Spleen (tissue), 11 donors: Measurements from ENCODE around the gene DNAJC3. TPM values are rescaled to one million over a fixed set of nuclear protein-coding genes. Genes with fewer than 3 reads are reported as not detected.
"Not testable (repeated sequence)": the region's sequence is repeated elsewhere in the genome, so short reads cannot be mapped to it uniquely, and the experiment has no call there.

Experiments used
- DNase-seq: peaks from one replicate; pipeline ENCODE4 v3.0.0-alpha.2; 2020
- H3K27ac ChIP-seq, 8 donors: fragments of 200-600 bp; sonication (generic) in 7 of 8; 1 replicate in 4 of 8; 2 replicates in 4 of 8; pipeline versions ENCODE4 v1.5.0 to v1.8.0; 2016 to 2021; ENCODE audit warnings: inconsistent platforms in 4 of 8, mild to moderate bottlenecking in 4 of 8, moderate library complexity in 1 of 8
- H3K27me3 ChIP-seq, 7 donors: fragments of 200-600 bp; sonication (generic) in 6 of 7; replicated peaks in 1 of 7; 1 replicate in 4 of 7; 2 replicates in 3 of 7; pipeline versions ENCODE4 v1.5.0 to v1.8.0; 2016 to 2021; ENCODE audit warnings: inconsistent platforms in 3 of 7, mild to moderate bottlenecking in 1 of 7
- H3K36me3 ChIP-seq, 6 donors: fragments of 200-600 bp; sonication (generic) in 5 of 6; 1 replicate in 4 of 6; 2 replicates in 2 of 6; pipeline versions ENCODE4 v1.5.0 to v1.8.0; 2016 to 2021; ENCODE audit warnings: inconsistent platforms in 2 of 6
- H3K4me1 ChIP-seq, 6 donors: fragments of 200-600 bp; sonication (generic) in 5 of 6; 1 replicate in 3 of 6; 2 replicates in 3 of 6; pipeline versions ENCODE4 v1.5.0 to v1.8.0; 2016 to 2021; ENCODE audit warnings: inconsistent platforms in 3 of 6
- H3K4me3 ChIP-seq, 8 donors: fragments of 200-600 bp; sonication (generic) in 7 of 8; 1 replicate in 4 of 8; 2 replicates in 4 of 8; pipeline versions ENCODE4 v1.5.0 to v1.8.0; 2016 to 2021; ENCODE audit warnings: inconsistent platforms in 4 of 8, mild to moderate bottlenecking in 4 of 8, moderate library complexity in 2 of 8
- H3K9me3 ChIP-seq, 8 donors: fragments of 200-600 bp; sonication (generic) in 7 of 8; 1 replicate in 4 of 8; 2 replicates in 4 of 8; pipeline versions ENCODE4 v1.5.0 to v1.8.0; 2016 to 2021; ENCODE audit warnings: inconsistent platforms in 4 of 8
- POLR2A ChIP-seq, 3 donors: fragments of 450-650 bp; IDR thresholded peaks; one replicate each; pipeline ENCODE4 v1.5.1; 2017; ENCODE audit warnings: antibody characterized with exemption in 3 of 3, mild to moderate bottlenecking in 1 of 3
- POLR2AphosphoS5 ChIP-seq, 3 donors: sonication (generic); formaldehyde crosslinking; IDR thresholded peaks; one replicate each; pipeline ENCODE4 v1.5.1; 2017; ENCODE audit warnings: antibody characterized with exemption in 3 of 3
- WGBS, 5 donors: extraction: QIAGEN DNeasy Blood & Tissue Kit in 3 of 5; methylation state at CpG; one replicate each; pipeline versions ENCODE4 v1.1.5 to v1.1.7; 2013 to 2018; 5-methylcytosine and 5-hydroxymethylcytosine counted together
- intact Hi-C: fragments of 100-400 bp; cut with DNase I; formaldehyde crosslinking; loops from one replicate; pipeline ENCODE4 v1.15.0; 2023; ENCODE audit warnings: low total_unique reads
- polyA plus RNA-seq, 3 donors: library from polyadenylated mRNA; stranded (reverse); fragments of 200-250 nt; gene quantifications; one replicate each; pipeline ENCODE4 v1.2.1, GENCODE V29; 2013
- total RNA-seq, 7 donors: library from RNA; depleted of rRNA in 3 of 7; stranded (reverse); fragments of >200 nt in 3 of 7; fragmentation: NEBNext Ultra II Directional in 4 of 7; extraction: Animal tissue kit (Norgen Biotek cat#: 25700) in 4 of 7; gene quantifications; one replicate each; pipeline versions ENCODE4 v1.1.0 to v1.2.1, GENCODE V29; 2016 to 2021
- TF ChIP-seq, protein P1 (sequence below), 11 experiments: fragments of 200-600 bp in 7 of 11; fragments of 450-650 bp in 4 of 11; sonication (generic) in 4 of 11; IDR thresholded peaks in 8 of 11; conservative IDR thresholded peaks in 3 of 11; 1 replicate in 7 of 11; 2 replicates in 4 of 11; pipeline versions ENCODE4 v1.4.0 to v1.8.0; 2016 to 2021; ENCODE audit warnings: antibody characterized with exemption in 11 of 11, inconsistent platforms in 4 of 11, mild to moderate bottlenecking in 1 of 11
- donor health status: healthy with polysubstance abuse.
- donor health status: DM: no; HTN: no; CAD: no; lungs with moderate emphysema.
- donor health status: DM: no; HTN: no; CAD: no.
- donor health status: Bipolar disorder and iron deficiency.
- donor health status: healthy.
- donor health status: DM: no; HTN: no; CAD: no.
- donor health status: DM: yes; HTN: yes; CAD: no.

DNAJC3 gene
- total and polyA plus RNA-seq, 10 donors, result 5.0 to 56.8 (median 45.0) TPM

DNA sequence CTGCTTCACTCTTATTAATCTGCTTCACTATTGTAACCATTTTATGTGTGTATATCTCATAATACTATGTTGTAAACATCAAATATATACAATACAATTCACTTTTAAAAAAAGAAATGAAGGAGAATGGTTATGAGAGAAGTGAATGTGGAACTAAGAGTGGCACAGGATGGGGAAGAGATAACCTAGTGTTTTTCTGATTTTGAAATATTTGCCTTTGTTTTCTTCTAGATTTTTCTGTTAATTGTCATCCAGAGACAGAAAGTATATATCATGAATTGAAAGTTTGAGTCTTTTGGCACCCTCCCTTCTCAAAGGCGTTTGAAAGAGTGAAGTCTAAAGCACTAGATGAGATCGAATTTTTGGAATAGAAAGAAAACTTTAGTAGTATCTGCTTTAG lies 2.8 kb downstream of the DNAJC3 start:
- intact Hi-C loops, result no loop called here
- H3K9me3 ChIP-seq, result no peaks in the 10 kb centered on the region
- peak overlapping the region in 5 of 8 donors; percentile 49 to 98 (median 52) for H3K27ac ChIP-seq
- WGBS, 5 donors, result 50 to 70% (median 59%) methylated on average over 2 of the region's 2 CpGs
- no peaks in the 10 kb centered on the region for H3K36me3 ChIP-seq
- no peak for DNase-seq
- peak overlapping the region in 1 of 8 donors; percentile 81 for H3K4me3 ChIP-seq
- H3K27me3 ChIP-seq, result no peaks in the 10 kb centered on the region
- TF ChIP-seq POLR2AphosphoS5 (IDR thresholded peaks at IDR 0.05), result no peak
- TF ChIP-seq, protein P1, sequence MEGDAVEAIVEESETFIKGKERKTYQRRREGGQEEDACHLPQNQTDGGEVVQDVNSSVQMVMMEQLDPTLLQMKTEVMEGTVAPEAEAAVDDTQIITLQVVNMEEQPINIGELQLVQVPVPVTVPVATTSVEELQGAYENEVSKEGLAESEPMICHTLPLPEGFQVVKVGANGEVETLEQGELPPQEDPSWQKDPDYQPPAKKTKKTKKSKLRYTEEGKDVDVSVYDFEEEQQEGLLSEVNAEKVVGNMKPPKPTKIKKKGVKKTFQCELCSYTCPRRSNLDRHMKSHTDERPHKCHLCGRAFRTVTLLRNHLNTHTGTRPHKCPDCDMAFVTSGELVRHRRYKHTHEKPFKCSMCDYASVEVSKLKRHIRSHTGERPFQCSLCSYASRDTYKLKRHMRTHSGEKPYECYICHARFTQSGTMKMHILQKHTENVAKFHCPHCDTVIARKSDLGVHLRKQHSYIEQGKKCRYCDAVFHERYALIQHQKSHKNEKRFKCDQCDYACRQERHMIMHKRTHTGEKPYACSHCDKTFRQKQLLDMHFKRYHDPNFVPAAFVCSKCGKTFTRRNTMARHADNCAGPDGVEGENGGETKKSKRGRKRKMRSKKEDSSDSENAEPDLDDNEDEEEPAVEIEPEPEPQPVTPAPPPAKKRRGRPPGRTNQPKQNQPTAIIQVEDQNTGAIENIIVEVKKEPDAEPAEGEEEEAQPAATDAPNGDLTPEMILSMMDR (IDR thresholded peaks at IDR 0.05 in 8 of 11, conservative IDR thresholded peaks at IDR 0.05 in 3 of 11), result no peak
- TF ChIP-seq POLR2A (IDR thresholded peaks at IDR 0.05), result no peak
- H3K4me1 ChIP-seq, result peaks cover 18 to 86% (median 63%) of the 10 kb centered on the region in 6 donors

DNA sequence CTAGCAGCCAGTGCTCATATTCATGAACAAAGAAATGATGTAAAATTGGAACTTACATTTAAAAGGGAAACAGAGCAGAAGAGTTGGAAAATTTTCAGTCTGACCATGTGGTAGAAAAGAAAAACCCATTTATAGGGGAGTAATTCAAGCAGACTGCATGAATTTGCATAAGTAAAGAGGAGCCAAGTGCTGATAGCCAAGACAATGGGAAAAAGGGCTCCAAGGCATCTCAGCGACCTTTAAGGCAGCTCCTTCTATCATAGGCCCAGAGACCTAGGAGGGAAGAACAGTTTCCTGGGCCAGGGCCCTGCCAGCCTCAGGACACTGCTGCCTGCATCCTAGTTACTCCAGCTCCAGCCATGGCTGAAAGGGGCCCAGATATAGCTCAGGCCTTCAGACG lies 7.5 kb downstream of the DNAJC3 start:
- H3K9me3 ChIP-seq, result peaks cover 0 to 12% (median 0%) of the 10 kb centered on the region in 8 donors
- no peak for DNase-seq
- intact Hi-C loops, result no loop called here
- no peak for TF ChIP-seq POLR2AphosphoS5 (IDR thresholded peaks at IDR 0.05)
- TF ChIP-seq, protein P1 (IDR thresholded peaks at IDR 0.05 in 8 of 11, conservative IDR thresholded peaks at IDR 0.05 in 3 of 11), result no peak
- TF ChIP-seq POLR2A (IDR thresholded peaks at IDR 0.05), result no peak
- H3K36me3 ChIP-seq, result peaks cover 0 to 4% (median 0%) of the 10 kb centered on the region in 6 donors
- 76 to 94% (median 90%) methylated on average over 2 of the region's 2 CpGs for WGBS, 5 donors
- no peaks in the 10 kb centered on the region for H3K27me3 ChIP-seq
- H3K4me3 ChIP-seq, result no peak overlapping the region
- H3K27ac ChIP-seq, result peak overlapping the region in 5 of 8 donors; percentile 35 to 70 (median 48)
- peaks cover 6 to 83% (median 49%) of the 10 kb centered on the region in 6 donors for H3K4me1 ChIP-seq

DNA sequence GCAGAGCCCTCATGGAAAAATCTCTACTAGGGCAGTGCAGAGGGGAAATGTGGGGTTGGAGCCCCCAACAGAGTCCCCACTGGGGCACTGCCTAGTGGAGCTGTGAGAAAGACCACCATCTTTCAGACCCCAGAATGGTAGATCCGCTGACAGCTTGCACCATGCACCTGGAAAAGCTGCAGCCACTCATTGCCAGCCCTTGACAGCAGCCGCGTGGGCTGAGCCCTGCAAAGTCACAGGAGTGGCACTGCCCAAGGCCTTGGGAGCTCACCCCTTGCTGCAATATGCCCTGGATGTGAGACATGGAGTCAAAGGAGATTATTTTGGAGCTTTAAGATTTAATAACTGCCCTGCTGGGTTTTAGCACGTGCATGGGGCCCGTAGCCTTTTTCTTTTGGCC lies 8.0 kb downstream of the DNAJC3 start:
- Histone ChIP-seq H3K9me3 (peaks cover 0 to 12% (median 0%) of the 10 kb centered on the region in 8 donors), H3K4me1 (peaks cover 4 to 81% (median 45%) of the 10 kb centered on the region in 6 donors), H3K27ac (peak overlapping the region in 3 of 8 donors; percentile 44 to 70 (median 59))
- H3K27me3 ChIP-seq, intact Hi-C loops, H3K36me3 ChIP-seq, DNase-seq, H3K4me3 ChIP-seq: not testable (repeated sequence)
- WGBS, 5 donors, result 95 to 100% (median 96%) methylated on average over 2 to 5 of the region's 5 CpGs

DNA sequence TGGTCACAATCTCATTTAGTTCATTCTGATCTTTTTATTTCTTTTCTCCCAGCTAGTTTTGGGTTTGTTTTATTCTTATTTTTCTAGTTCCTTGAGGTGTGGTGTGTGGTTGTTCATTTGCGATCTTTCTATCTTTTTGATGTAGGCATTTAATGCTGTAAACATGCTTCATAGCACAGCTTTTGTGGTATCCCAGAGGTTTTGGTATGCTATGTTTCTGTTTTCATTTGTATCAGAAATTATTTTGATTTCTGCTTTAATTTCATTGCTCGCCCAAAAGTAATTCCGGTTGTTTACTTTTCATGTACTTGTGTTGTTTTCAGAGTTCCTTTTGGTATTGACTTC lies 12.6 kb downstream of the DNAJC3 start:
- no peaks in the 10 kb centered on the region for H3K27me3 ChIP-seq
- no peak overlapping the region for H3K27ac ChIP-seq
- H3K36me3 ChIP-seq, result peaks cover 0 to 4% (median 0%) of the 10 kb centered on the region in 6 donors
- whole genome bisulfite sequencing, 5 donors, result 84 to 97% (median 93%) methylated on average over 3 of the region's 3 CpGs
- H3K4me3 ChIP-seq, result no peak overlapping the region
- intact Hi-C loops, result no loop called here
- TF ChIP-seq POLR2A (IDR thresholded peaks at IDR 0.05) (no peak), POLR2AphosphoS5 (IDR thresholded peaks at IDR 0.05) (no peak)
- TF ChIP-seq, protein P1 (IDR thresholded peaks at IDR 0.05 in 8 of 11, conservative IDR thresholded peaks at IDR 0.05 in 3 of 11), result no peak
- peaks cover 0 to 37% (median 18%) of the 10 kb centered on the region in 6 donors for H3K4me1 ChIP-seq
- H3K9me3 ChIP-seq, result peaks cover 0 to 12% (median 0%) of the 10 kb centered on the region in 8 donors
- no peak for DNase-seq

DNA sequence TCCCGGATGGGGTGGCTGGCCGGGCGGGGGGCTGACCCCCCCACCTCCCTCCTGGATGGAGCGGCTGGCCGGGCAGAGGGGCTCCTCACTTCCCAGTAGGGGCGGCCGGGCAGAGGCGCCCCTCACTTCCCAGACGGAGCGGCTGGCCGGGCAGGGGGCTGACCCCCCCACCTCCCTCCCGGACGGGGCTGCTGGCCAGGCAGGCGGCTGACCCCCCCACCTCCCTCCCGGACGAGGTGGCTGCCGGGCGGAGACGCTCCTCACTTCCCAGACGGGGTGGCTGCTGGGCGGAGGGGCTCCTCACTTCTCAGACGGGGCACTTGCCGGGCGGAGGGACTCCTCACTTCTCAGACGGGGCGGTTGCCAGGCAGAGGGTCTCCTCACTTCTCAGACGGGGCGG lies 14.0 kb downstream of the DNAJC3 start:
- H3K27me3 ChIP-seq, H3K27ac ChIP-seq, H3K9me3 ChIP-seq, H3K36me3 ChIP-seq, DNase-seq, intact Hi-C loops, H3K4me3 ChIP-seq: not testable (repeated sequence)
- peaks cover 0 to 22% (median 8%) of the 10 kb centered on the region in 6 donors for H3K4me1 ChIP-seq
- 92 to 100% (median 96%) methylated on average over 2 to 28 of the region's 28 CpGs for WGBS, 5 donors
